ENCODE measurements around the gene ACTN3.
"Not testable (repeated sequence)": the region's sequence is repeated elsewhere in the genome, so short reads cannot be mapped to it uniquely, and the experiment has no call there.

Gene ACTN3

GRCh38 chr11:66544952-66545351 lies 1.8 kb upstream of the ACTN3 start:
- not testable (repeated sequence) for DNase-seq (ENCODE audit: low spot score)

- DNase-seq (ENCODE audit: low spot score), result peak; percentile 98
These were observed 869 bp upstream of the ACTN3 start, which contains the start of gene ZDHHC24 for GRCh38 chr11:66545701-66546367. TSS of gene ZDHHC24 (minus strand) at chr11:66546048. CDS start at chr11:66546003, 45 bp downstream.

- DNase-seq (ENCODE audit: low spot score), result no peak
These were observed 411 bp downstream of the ACTN3 start for GRCh38 chr11:66546966-66547661.

GRCh38 chr11:66547662-66548009 lies 933 bp downstream of the ACTN3 start:
- no peak for DNase-seq (ENCODE audit: low spot score)

- DNase-seq (ENCODE audit: low spot score), result no peak
These were observed 1.3 kb downstream of the ACTN3 start for GRCh38 chr11:66548041-66548440.

- DNase-seq (ENCODE audit: low spot score), result no peak
These were observed 2.3 kb downstream of the ACTN3 start for GRCh38 chr11:66548774-66549630.

GRCh38 chr11:66549696-66550095 lies 3.0 kb downstream of the ACTN3 start:
- DNase-seq (ENCODE audit: low spot score), result no peak

GRCh38 chr11:66550887-66551286 lies 4.2 kb downstream of the ACTN3 start:
- DNase-seq (ENCODE audit: low spot score), result no peak

GRCh38 chr11:66554602-66555001 lies 7.9 kb downstream of the ACTN3 start:
- DNase-seq (ENCODE audit: low spot score), result no peak

- no peak for DNase-seq (ENCODE audit: low spot score)
These were observed 8.7 kb downstream of the ACTN3 start for GRCh38 chr11:66555416-66555815.

GRCh38 chr11:66556086-66556485 lies 9.4 kb downstream of the ACTN3 start:
- no peak for DNase-seq (ENCODE audit: low spot score)

- DNase-seq (ENCODE audit: low spot score), result no peak
These were observed 11.1 kb downstream of the ACTN3 start for GRCh38 chr11:66557733-66558326.

GRCh38 chr11:66559142-66559865 lies 12.6 kb downstream of the ACTN3 start:
- DNase-seq (ENCODE audit: low spot score), result no peak

- no peak for DNase-seq (ENCODE audit: low spot score)
These were observed 13.4 kb downstream of the ACTN3 start for GRCh38 chr11:66559866-66560676.

- DNase-seq (ENCODE audit: low spot score), result no peak
These were observed 14.7 kb downstream of the ACTN3 start for GRCh38 chr11:66561178-66561974.

GRCh38 chr11:66561975-66562248 lies 15.2 kb downstream of the ACTN3 start:
- no peak for DNase-seq (ENCODE audit: low spot score)

GRCh38 chr11:66562275-66562674 lies 15.6 kb downstream of the ACTN3 start:
- no peak for DNase-seq (ENCODE audit: low spot score)

- DNase-seq (ENCODE audit: low spot score), result no peak
These were observed 16.3 kb downstream of the ACTN3 start for GRCh38 chr11:66562907-66563583.

GRCh38 chr11:66563832-66564231 lies 17.1 kb downstream of the ACTN3 start:
- DNase-seq (ENCODE audit: low spot score), result no peak

GRCh38 chr11:66564538-66564937 lies 17.8 kb downstream of the ACTN3 start:
- DNase-seq (ENCODE audit: low spot score), result no peak
